ENCODE measurements around the gene STAT1. TPM values are rescaled to one million over a fixed set of nuclear protein-coding genes. Genes with fewer than 3 reads are reported as not detected.
"Not testable (repeated sequence)": the region's sequence is repeated elsewhere in the genome, so short reads cannot be mapped to it uniquely, and the experiment has no call there.

STAT1 gene
- total RNA-seq, 1 experiment from 2014 or later = 36.8 TPM

- in situ Hi-C loops (cut with HindIII; ENCODE audit: low pct_unique_long_range_greater_than_20kb, low sequenced_read_pairs) = no loop called here
- DNase-seq (ENCODE audit: low read depth, low spot score) = no peak
Observed at GRCh38 chr2:190974629-190975361, 39.2 kb downstream of the STAT1 start.

GRCh38 chr2:190973726-190974628 lies 40.0 kb downstream of the STAT1 start:
- in situ Hi-C loops (cut with HindIII; ENCODE audit: low pct_unique_long_range_greater_than_20kb, low sequenced_read_pairs) = no loop called here
- DNase-seq (ENCODE audit: low read depth, low spot score) = no peak

GRCh38 chr2:190973262-190973661 lies 40.7 kb downstream of the STAT1 start:
- DNase-seq (ENCODE audit: low read depth, low spot score) = no peak
- in situ Hi-C loops (cut with HindIII; ENCODE audit: low pct_unique_long_range_greater_than_20kb, low sequenced_read_pairs) = no loop called here

GRCh38 chr2:190972846-190973245 lies 41.1 kb downstream of the STAT1 start:
- in situ Hi-C loops (cut with HindIII; ENCODE audit: low pct_unique_long_range_greater_than_20kb, low sequenced_read_pairs) = no loop called here

GRCh38 chr2:190972213-190972612 lies 41.8 kb downstream of the STAT1 start:
- in situ Hi-C loops (cut with HindIII; ENCODE audit: low pct_unique_long_range_greater_than_20kb, low sequenced_read_pairs) = no loop called here
- DNase-seq (ENCODE audit: low read depth, low spot score) = no peak

More at GRCh38 chr2:190972846-190973245, 41.1 kb downstream of the STAT1 start:
- DNase-seq (ENCODE audit: low read depth, low spot score) = no peak

- in situ Hi-C loops (cut with HindIII; ENCODE audit: low pct_unique_long_range_greater_than_20kb, low sequenced_read_pairs) = no loop called here
- no peak for DNase-seq (ENCODE audit: low read depth, low spot score)
Observed at GRCh38 chr2:190970873-190971506, 43.0 kb downstream of the STAT1 start.

GRCh38 chr2:190970160-190970559 lies 43.8 kb downstream of the STAT1 start:
- DNase-seq (ENCODE audit: low read depth, low spot score) = no peak
- in situ Hi-C loops (cut with HindIII; ENCODE audit: low pct_unique_long_range_greater_than_20kb, low sequenced_read_pairs) = no loop called here

- in situ Hi-C loops (cut with HindIII; ENCODE audit: low pct_unique_long_range_greater_than_20kb, low sequenced_read_pairs) = no loop called here
- no peak for DNase-seq (ENCODE audit: low read depth, low spot score)
Observed at GRCh38 chr2:190968522-190968921, 45.4 kb downstream of the STAT1 start.

GRCh38 chr2:190965580-190966222 lies 48.3 kb downstream of the STAT1 start:
- DNase-seq (ENCODE audit: low read depth, low spot score) = no peak
- in situ Hi-C loops (cut with HindIII; ENCODE audit: low pct_unique_long_range_greater_than_20kb, low sequenced_read_pairs) = no loop called here

GRCh38 chr2:190964170-190964795 lies 49.7 kb downstream of the STAT1 start:
- DNase-seq (ENCODE audit: low read depth, low spot score) = no peak
- in situ Hi-C loops (cut with HindIII; ENCODE audit: low pct_unique_long_range_greater_than_20kb, low sequenced_read_pairs) = no loop called here

GRCh38 chr2:190963088-190963487 lies 50.9 kb downstream of the STAT1 start:
- no peak for DNase-seq (ENCODE audit: low read depth, low spot score)
- in situ Hi-C loops (cut with HindIII; ENCODE audit: low pct_unique_long_range_greater_than_20kb, low sequenced_read_pairs) = no loop called here

GRCh38 chr2:190961918-190962487 lies 52.0 kb downstream of the STAT1 start:
- no peak for DNase-seq (ENCODE audit: low read depth, low spot score)
- in situ Hi-C loops (cut with HindIII; ENCODE audit: low pct_unique_long_range_greater_than_20kb, low sequenced_read_pairs) = no loop called here

GRCh38 chr2:190961117-190961516 lies 52.9 kb downstream of the STAT1 start:
- in situ Hi-C loops (cut with HindIII; ENCODE audit: low pct_unique_long_range_greater_than_20kb, low sequenced_read_pairs); DNase-seq (ENCODE audit: low read depth, low spot score): not testable (repeated sequence)

GRCh38 chr2:190959911-190960788 lies 53.8 kb downstream of the STAT1 start:
- DNase-seq (ENCODE audit: low read depth, low spot score) = no peak
- in situ Hi-C loops (cut with HindIII; ENCODE audit: low pct_unique_long_range_greater_than_20kb, low sequenced_read_pairs) = no loop called here

GRCh38 chr2:190953257-190953656 lies 60.7 kb downstream of the STAT1 start:
- in situ Hi-C loops (cut with HindIII; ENCODE audit: low pct_unique_long_range_greater_than_20kb, low sequenced_read_pairs) = no loop called here
- no peak for DNase-seq (ENCODE audit: low read depth, low spot score)

GRCh38 chr2:190950566-190950991 lies 63.4 kb downstream of the STAT1 start:
- DNase-seq (ENCODE audit: low read depth, low spot score) = no peak
- in situ Hi-C loops (cut with HindIII; ENCODE audit: low pct_unique_long_range_greater_than_20kb, low sequenced_read_pairs) = no loop called here
